ENCODE results near the gene AFG3L2.
"Not testable (repeated sequence)": the region's sequence is repeated elsewhere in the genome, so short reads cannot be mapped to it uniquely, and the experiment has no call there.

AFG3L2 gene

GRCh38 chr18:12416098-12416729, 39.2 kb upstream of the AFG3L2 start:
- TF ChIP-seq, protein P1, sequence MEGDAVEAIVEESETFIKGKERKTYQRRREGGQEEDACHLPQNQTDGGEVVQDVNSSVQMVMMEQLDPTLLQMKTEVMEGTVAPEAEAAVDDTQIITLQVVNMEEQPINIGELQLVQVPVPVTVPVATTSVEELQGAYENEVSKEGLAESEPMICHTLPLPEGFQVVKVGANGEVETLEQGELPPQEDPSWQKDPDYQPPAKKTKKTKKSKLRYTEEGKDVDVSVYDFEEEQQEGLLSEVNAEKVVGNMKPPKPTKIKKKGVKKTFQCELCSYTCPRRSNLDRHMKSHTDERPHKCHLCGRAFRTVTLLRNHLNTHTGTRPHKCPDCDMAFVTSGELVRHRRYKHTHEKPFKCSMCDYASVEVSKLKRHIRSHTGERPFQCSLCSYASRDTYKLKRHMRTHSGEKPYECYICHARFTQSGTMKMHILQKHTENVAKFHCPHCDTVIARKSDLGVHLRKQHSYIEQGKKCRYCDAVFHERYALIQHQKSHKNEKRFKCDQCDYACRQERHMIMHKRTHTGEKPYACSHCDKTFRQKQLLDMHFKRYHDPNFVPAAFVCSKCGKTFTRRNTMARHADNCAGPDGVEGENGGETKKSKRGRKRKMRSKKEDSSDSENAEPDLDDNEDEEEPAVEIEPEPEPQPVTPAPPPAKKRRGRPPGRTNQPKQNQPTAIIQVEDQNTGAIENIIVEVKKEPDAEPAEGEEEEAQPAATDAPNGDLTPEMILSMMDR (IDR thresholded peaks at IDR 0.05; ENCODE audit: low read depth, low read length), result no peak
- TF ChIP-seq EZH2phosphoT487 (IDR thresholded peaks at IDR 0.05; ENCODE audit: low read depth), result no peak
- Histone ChIP-seq H3K9me3 (ENCODE audit: insufficient read depth, low read length) (no peaks in the 10 kb centered on the region), H3K9ac (ENCODE audit: low read length) (no peak overlapping the region), H2AFZ (ENCODE audit: low read depth, low read length) (no peak overlapping the region), H3K4me3 (ENCODE audit: low read length) (no peak overlapping the region), H3K79me2 (ENCODE audit: low read length) (peaks cover 20% of the 10 kb centered on the region), H3K4me1 (ENCODE audit: low read length) (peaks cover 4% of the 10 kb centered on the region), H3K27ac (ENCODE audit: low read length) (no peak overlapping the region), H3K36me3 (replicated peaks; ENCODE audit: low read depth, low read length) (peaks cover 6% of the 10 kb centered on the region), H4K20me1 (ENCODE audit: insufficient read depth, low read length) (no peaks in the 10 kb centered on the region), H3K4me2 (ENCODE audit: low read length) (no peak overlapping the region), H3K27me3 (ENCODE audit: low read depth, low read length) (no peaks in the 10 kb centered on the region)

- Histone ChIP-seq H3K79me2 (ENCODE audit: low read length) (peaks cover 45% of the 10 kb centered on the region), H3K27me3 (ENCODE audit: low read depth, low read length) (peaks cover 6% of the 10 kb centered on the region), H3K9me3 (ENCODE audit: insufficient read depth, low read length) (no peaks in the 10 kb centered on the region), H2AFZ (ENCODE audit: low read depth, low read length) (no peak overlapping the region), H3K4me2 (ENCODE audit: low read length) (no peak overlapping the region), H3K4me3 (ENCODE audit: low read length) (no peak overlapping the region), H3K4me1 (ENCODE audit: low read length) (peaks cover 13% of the 10 kb centered on the region; the same call in 1 of the 2 replicates), H3K27ac (ENCODE audit: low read length) (no peak overlapping the region), H3K36me3 (replicated peaks; ENCODE audit: low read depth, low read length) (peaks cover 8% of the 10 kb centered on the region), H4K20me1 (ENCODE audit: insufficient read depth, low read length) (0 out of 2 replicates have a peak, but pooled peaks cover 3% of the 10 kb centered on the region), H3K9ac (ENCODE audit: low read length) (no peak overlapping the region)
- TF ChIP-seq, protein P1 (IDR thresholded peaks at IDR 0.05; ENCODE audit: low read depth, low read length), result no peak
- TF ChIP-seq EZH2phosphoT487 (IDR thresholded peaks at IDR 0.05; ENCODE audit: low read depth), result no peak
Measured at GRCh38 chr18:12411456-12411855, 34.4 kb upstream of the AFG3L2 start.

DNA sequence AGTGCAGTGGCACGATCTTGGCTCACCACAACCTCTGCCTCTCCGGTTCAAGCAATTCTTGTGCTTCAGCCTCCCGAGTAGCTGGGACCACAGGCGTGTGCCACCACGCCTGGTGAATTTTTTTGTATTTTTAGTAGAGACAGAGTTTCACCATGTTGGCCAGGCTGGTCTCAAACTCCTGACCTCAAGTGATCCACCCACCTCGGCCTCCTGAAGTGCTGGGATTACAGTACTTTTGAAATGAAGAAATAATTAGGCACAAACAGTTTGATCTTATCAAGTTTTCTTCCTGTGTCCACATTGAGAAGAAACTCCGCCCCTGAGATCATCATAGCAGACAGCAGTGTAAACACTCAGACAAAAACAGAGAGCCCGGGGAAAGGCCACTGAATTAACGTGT, 33.7 kb upstream of the AFG3L2 start:
- not testable (repeated sequence) for H3K27ac ChIP-seq (ENCODE audit: low read length); H3K9ac ChIP-seq (ENCODE audit: low read length); H3K9me3 ChIP-seq (ENCODE audit: insufficient read depth, low read length); H3K4me3 ChIP-seq (ENCODE audit: low read length); H3K36me3 ChIP-seq (replicated peaks; ENCODE audit: low read depth, low read length); H2AFZ ChIP-seq (ENCODE audit: low read depth, low read length); H3K4me2 ChIP-seq (ENCODE audit: low read length); H4K20me1 ChIP-seq (ENCODE audit: insufficient read depth, low read length)
- H3K79me2 ChIP-seq (ENCODE audit: low read length), result peaks cover 41% of the 10 kb centered on the region
- H3K27me3 ChIP-seq (ENCODE audit: low read depth, low read length), result peaks cover 13% of the 10 kb centered on the region
- H3K4me1 ChIP-seq (ENCODE audit: low read length), result peaks cover 13% of the 10 kb centered on the region; the same call in 1 of the 2 replicates

DNA sequence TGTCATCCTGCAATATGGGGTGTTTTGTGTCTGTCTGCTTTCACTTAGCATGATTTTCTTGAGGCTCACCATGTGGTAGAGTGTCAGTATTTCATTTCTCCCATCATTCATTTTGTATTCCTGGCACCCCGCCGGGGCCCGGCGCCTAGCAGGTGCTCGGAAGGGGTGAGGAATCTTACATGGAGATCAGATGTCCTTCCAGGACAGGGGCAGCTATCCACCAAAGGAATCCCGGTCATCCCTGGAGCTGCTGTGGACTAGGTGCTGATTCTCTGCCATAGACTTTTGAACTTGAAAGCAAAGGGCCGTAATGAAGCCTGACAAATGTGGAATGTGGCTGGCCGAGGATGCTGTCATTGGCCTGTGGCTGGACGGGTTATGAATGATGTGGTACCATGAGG, 33.1 kb upstream of the AFG3L2 start:
- Histone ChIP-seq H3K9me3 (ENCODE audit: insufficient read depth, low read length) (no peaks in the 10 kb centered on the region), H3K4me2 (ENCODE audit: low read length) (no peak overlapping the region), H3K79me2 (ENCODE audit: low read length) (peaks cover 41% of the 10 kb centered on the region), H3K36me3 (replicated peaks; ENCODE audit: low read depth, low read length) (peaks cover 8% of the 10 kb centered on the region), H3K4me1 (ENCODE audit: low read length) (peaks cover 13% of the 10 kb centered on the region; the same call in 1 of the 2 replicates), H3K27me3 (ENCODE audit: low read depth, low read length) (peaks cover 18% of the 10 kb centered on the region), H3K9ac (ENCODE audit: low read length) (no peak overlapping the region), H3K4me3 (ENCODE audit: low read length) (no peak overlapping the region), H3K27ac (ENCODE audit: low read length) (no peak overlapping the region), H2AFZ (ENCODE audit: low read depth, low read length) (no peak overlapping the region), H4K20me1 (ENCODE audit: insufficient read depth, low read length) (0 out of 2 replicates have a peak, but pooled peaks cover 3% of the 10 kb centered on the region)
- TF ChIP-seq, protein P1 (IDR thresholded peaks at IDR 0.05; ENCODE audit: low read depth, low read length), result no peak
- no peak for TF ChIP-seq EZH2phosphoT487 (IDR thresholded peaks at IDR 0.05; ENCODE audit: low read depth)
